OCI-M2 (cell line): ENCODE data around the gene MYL3.

Source experiments
- DNase-seq: peaks from one replicate; lab custom pipeline; 2025; ENCODE audit not compliant: unreplicated experiment; lab: John Stamatoyannopoulos, UW

Gene MYL3

GRCh38 chr3:46851364-46852333 is 11.6 kb downstream of the MYL3 start:
- DNase-seq, result no peak

GRCh38 chr3:46850468-46850779 is 12.8 kb downstream of the MYL3 start:
- no peak for DNase-seq

- no peak for DNase-seq
Measured at GRCh38 chr3:46849686-46850467, 13.4 kb downstream of the MYL3 start.

- no peak for DNase-seq
Measured at GRCh38 chr3:46849045-46849631, 14.1 kb downstream of the MYL3 start.

- no peak for DNase-seq
Measured at GRCh38 chr3:46848271-46849044, 14.8 kb downstream of the MYL3 start.

GRCh38 chr3:46847744-46848143 is 15.5 kb downstream of the MYL3 start:
- DNase-seq, result no peak

GRCh38 chr3:46846624-46847542 is 16.4 kb downstream of the MYL3 start:
- no peak for DNase-seq

GRCh38 chr3:46845860-46846623 is 17.2 kb downstream of the MYL3 start:
- DNase-seq, result no peak

GRCh38 chr3:46845397-46845859 is 17.8 kb downstream of the MYL3 start:
- DNase-seq, result no peak

GRCh38 chr3:46844881-46845312 is 18.3 kb downstream of the MYL3 start:
- DNase-seq, result no peak

GRCh38 chr3:46844397-46844796 is 18.8 kb downstream of the MYL3 start:
- no peak for DNase-seq

- no peak for DNase-seq
Measured at GRCh38 chr3:46843508-46843907, 19.7 kb downstream of the MYL3 start.

- no peak for DNase-seq
Measured at GRCh38 chr3:46840491-46840890, 22.8 kb downstream of the MYL3 start.

GRCh38 chr3:46838301-46838700 is 24.9 kb downstream of the MYL3 start:
- DNase-seq, result no peak

GRCh38 chr3:46835491-46835890 is 27.8 kb downstream of the MYL3 start:
- no peak for DNase-seq

GRCh38 chr3:46835054-46835453 is 28.2 kb downstream of the MYL3 start:
- no peak for DNase-seq

- no peak for DNase-seq
Measured at GRCh38 chr3:46833346-46834300, 29.6 kb downstream of the MYL3 start.

- DNase-seq, result no peak
Measured at GRCh38 chr3:46831841-46832240, 31.4 kb downstream of the MYL3 start.
